Upper lobe of right lung (tissue), 1 donor: ENCODE results near the gene UBALD1. TPM values are rescaled to one million over a fixed set of nuclear protein-coding genes. Genes with fewer than 3 reads are reported as not detected.

ENCODE experiments used
- ATAC-seq: fragments of 200-7000 bp; cut with Tn5 transposase; one replicate; pipeline ENCODE4 v1.9.1; 2020; ENCODE audit warnings: mild to moderate bottlenecking, moderate library complexity
- DNase-seq: peaks from one replicate; pipeline ENCODE4 v3.0.0-alpha.2; 2020
- H3K27ac ChIP-seq: fragments of 200-600 bp; one replicate; pipeline ENCODE4 v1.8.0; 2022
- H3K27me3 ChIP-seq: fragments of 200-600 bp; one replicate; pipeline ENCODE4 v1.8.0; 2022; ENCODE audit warnings: mild to moderate bottlenecking
- H3K36me3 ChIP-seq: fragments of 200-600 bp; one replicate; pipeline ENCODE4 v1.8.0; 2022
- H3K4me1 ChIP-seq: fragments of 200-600 bp; one replicate; pipeline ENCODE4 v1.8.0; 2022
- H3K4me3 ChIP-seq: fragments of 200-600 bp; one replicate; pipeline ENCODE4 v1.8.0; 2022; ENCODE audit warnings: mild to moderate bottlenecking
- H3K9me3 ChIP-seq: fragments of 200-600 bp; one replicate; pipeline ENCODE4 v1.8.0; 2022
- intact Hi-C: fragments of 100-400 bp; cut with DNase I; formaldehyde crosslinking; loops from one replicate; pipeline ENCODE4 v1.11.0; 2022
- long read RNA-seq: library from polyadenylated mRNA; unstranded; transcript quantifications from one replicate; pipeline ENCODE4 v2.0.0, GENCODE V29; 2021
- total RNA-seq: library from RNA; stranded (reverse); fragmentation: NEBNext Ultra II Directional; extraction: Animal tissue kit (Norgen Biotek cat#: 25700); gene quantifications from one replicate; pipeline ENCODE4 v1.2.1, GENCODE V29; 2021
- TF ChIP-seq, protein P1 (sequence below): fragments of 200-600 bp; IDR thresholded peaks from one replicate; pipeline ENCODE4 v1.8.0; 2022; ENCODE audit warnings: antibody characterized with exemption
- donor health status: DM: no; HTN: yes; CAD: no; lungs with severe emphysema.

Gene UBALD1
- 35.5 TPM for total RNA-seq
- long read RNA-seq, transcript UBALD1-201 (3 exons, 1,413 nt), result major isoform, 14 of 30 reads
- long read RNA-seq, partial matches to known transcripts, result 1 of 30 reads
- long read RNA-seq, other reads (novel, unspliced or antisense), result 10 of 30 reads

GRCh38 chr16:4614571-4615383 lies at the start of gene UBALD1:
Gene UBALD1 (minus strand): TSS chr16:4614888. CDS start chr16:4614797, 91 bp downstream.
- H3K9me3 ChIP-seq, result no peaks in the 10 kb centered on the region
- no peaks in the 10 kb centered on the region for H3K27me3 ChIP-seq
- peaks cover 41% of the 10 kb centered on the region for H3K4me1 ChIP-seq
- H3K36me3 ChIP-seq, result peaks cover 5% of the 10 kb centered on the region
- peak; percentile 78 for ATAC-seq
- intact Hi-C loops, result no loop called here
- peak within 1 kb of the TSS; percentile 81 for H3K4me3 ChIP-seq
- peak within 1 kb of the TSS; percentile 79 for H3K27ac ChIP-seq
- TF ChIP-seq, protein P1, sequence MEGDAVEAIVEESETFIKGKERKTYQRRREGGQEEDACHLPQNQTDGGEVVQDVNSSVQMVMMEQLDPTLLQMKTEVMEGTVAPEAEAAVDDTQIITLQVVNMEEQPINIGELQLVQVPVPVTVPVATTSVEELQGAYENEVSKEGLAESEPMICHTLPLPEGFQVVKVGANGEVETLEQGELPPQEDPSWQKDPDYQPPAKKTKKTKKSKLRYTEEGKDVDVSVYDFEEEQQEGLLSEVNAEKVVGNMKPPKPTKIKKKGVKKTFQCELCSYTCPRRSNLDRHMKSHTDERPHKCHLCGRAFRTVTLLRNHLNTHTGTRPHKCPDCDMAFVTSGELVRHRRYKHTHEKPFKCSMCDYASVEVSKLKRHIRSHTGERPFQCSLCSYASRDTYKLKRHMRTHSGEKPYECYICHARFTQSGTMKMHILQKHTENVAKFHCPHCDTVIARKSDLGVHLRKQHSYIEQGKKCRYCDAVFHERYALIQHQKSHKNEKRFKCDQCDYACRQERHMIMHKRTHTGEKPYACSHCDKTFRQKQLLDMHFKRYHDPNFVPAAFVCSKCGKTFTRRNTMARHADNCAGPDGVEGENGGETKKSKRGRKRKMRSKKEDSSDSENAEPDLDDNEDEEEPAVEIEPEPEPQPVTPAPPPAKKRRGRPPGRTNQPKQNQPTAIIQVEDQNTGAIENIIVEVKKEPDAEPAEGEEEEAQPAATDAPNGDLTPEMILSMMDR, result no peak
- DNase-seq, result peak; percentile 93

DNA sequence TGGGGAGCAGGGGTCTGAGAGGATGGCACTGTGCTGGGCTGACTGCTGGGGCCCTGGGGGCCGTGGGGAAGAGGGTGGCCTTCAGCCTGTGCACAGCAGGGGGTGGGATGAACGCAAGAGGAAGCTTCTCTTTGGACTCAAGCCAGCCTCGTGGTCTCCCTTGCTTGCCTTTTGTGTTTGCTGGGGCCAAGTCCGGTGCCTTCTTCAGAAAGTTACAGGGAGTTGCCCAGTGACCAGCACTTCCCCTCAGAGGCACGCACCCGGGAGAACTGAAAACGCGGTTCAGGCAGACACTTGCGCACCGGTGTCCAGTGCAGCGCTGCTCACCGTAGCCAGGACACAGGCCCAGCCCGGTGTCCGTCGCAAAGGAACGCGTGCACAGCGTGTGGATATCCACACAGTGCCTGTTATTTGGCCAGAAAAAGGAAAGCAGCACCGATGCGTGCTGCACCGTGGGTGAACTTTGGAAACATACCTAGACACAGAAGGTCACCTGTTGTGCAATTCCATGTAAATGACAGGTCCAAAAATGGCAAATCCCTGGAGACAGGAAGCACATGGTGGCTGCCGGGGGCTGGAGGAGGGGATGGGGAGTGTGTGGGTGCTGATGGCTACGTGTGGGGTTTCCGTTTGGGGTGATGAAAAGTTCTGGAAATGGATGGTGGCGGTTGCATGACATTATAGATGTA lies 49.2 kb upstream of the UBALD1 start:
- no peaks in the 10 kb centered on the region for H3K27me3 ChIP-seq
- no peaks in the 10 kb centered on the region for H3K9me3 ChIP-seq
- peak overlapping the region; percentile 76 for H3K27ac ChIP-seq
- H3K4me3 ChIP-seq, result no peak overlapping the region
- peaks cover 49% of the 10 kb centered on the region for H3K4me1 ChIP-seq
- DNase-seq (peak; percentile 77), ATAC-seq (peak; percentile 64)
- H3K36me3 ChIP-seq, result peaks cover 38% of the 10 kb centered on the region
- TF ChIP-seq, protein P1, result no peak
- intact Hi-C loops, result no loop called here

DNA sequence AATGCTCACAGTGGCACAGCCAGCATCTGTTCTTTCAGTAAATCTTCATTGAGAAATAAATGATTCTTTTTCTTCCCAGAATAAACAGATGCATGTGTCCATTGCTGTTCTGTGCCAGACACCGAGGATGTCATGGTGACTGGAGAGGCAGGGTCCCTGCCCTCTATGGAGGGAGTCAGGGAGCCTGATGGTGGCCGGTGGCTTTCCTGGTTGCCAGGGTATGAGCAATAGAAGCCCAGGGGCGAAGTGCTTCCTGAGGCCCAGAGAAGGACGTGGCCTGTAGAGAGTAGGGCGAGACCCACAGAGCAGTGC lies 48.7 kb upstream of the UBALD1 start:
- Histone ChIP-seq H3K9me3 (no peaks in the 10 kb centered on the region), H3K27me3 (no peaks in the 10 kb centered on the region), H3K4me1 (peaks cover 49% of the 10 kb centered on the region), H3K36me3 (peaks cover 38% of the 10 kb centered on the region), H3K27ac (peak overlapping the region; percentile 76), H3K4me3 (no peak overlapping the region)
- intact Hi-C loops, result no loop called here
- ATAC-seq (no peak), DNase-seq (no peak)
- TF ChIP-seq, protein P1, result no peak

DNA sequence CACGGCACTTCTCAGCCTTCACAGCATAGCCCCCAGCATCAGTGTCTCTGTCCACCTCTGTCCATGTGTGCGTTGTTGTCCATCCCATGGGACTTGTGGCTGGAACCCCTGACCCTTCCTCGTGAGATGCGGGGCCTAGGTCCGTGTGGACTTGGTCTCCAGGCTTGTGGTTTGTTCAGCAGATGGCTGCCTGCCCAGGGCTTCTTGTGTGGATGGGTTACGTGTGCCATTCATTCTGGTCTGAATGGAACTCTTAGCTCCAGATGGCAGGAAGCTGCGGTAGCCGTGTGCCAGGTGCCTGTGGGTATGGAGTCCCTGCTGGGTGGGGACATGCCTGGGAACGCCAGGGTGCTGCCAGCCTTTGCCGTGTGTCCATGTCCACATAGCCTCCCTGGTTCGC lies 47.0 kb upstream of the UBALD1 start:
- peak; percentile 40 for ATAC-seq
- intact Hi-C loops, result no loop called here
- Histone ChIP-seq H3K4me1 (peaks cover 49% of the 10 kb centered on the region), H3K36me3 (peaks cover 38% of the 10 kb centered on the region), H3K9me3 (no peaks in the 10 kb centered on the region), H3K4me3 (no peak overlapping the region), H3K27ac (peak overlapping the region; percentile 56), H3K27me3 (no peaks in the 10 kb centered on the region)
- TF ChIP-seq, protein P1, result no peak
- peak; percentile 79 for DNase-seq

GRCh38 chr16:4660454-4661007 lies 45.8 kb upstream of the UBALD1 start:
- no peaks in the 10 kb centered on the region for H3K27me3 ChIP-seq
- peak; percentile 45 for ATAC-seq
- peaks cover 49% of the 10 kb centered on the region for H3K4me1 ChIP-seq
- no peaks in the 10 kb centered on the region for H3K9me3 ChIP-seq
- peaks cover 37% of the 10 kb centered on the region for H3K36me3 ChIP-seq
- DNase-seq, result peak; percentile 91
- intact Hi-C loops, result no loop called here
- H3K4me3 ChIP-seq, result no peak overlapping the region
- H3K27ac ChIP-seq, result peak overlapping the region; percentile 56
- TF ChIP-seq, protein P1, result no peak
